K562 (cell line): ENCODE measurements around the gene MRPS24. TPM values are rescaled to one million over a fixed set of nuclear protein-coding genes. Genes with fewer than 3 reads are reported as not detected.

Experiments used
- ARID2 ChIP-seq: fragments of 450-650 bp; IDR thresholded peaks from 2 replicates; pipeline ENCODE4 v1.6.1; 2017; ENCODE audit warnings: antibody characterized with exemption, mild to moderate bottlenecking
- BCL6 ChIP-seq: fragments of 250-450 bp; sonication (Bioruptor Pico); IDR thresholded peaks from 2 replicates; pipeline ENCODE4 v1.4.0; 2020
- FOXK2 ChIP-seq, 2 experiments: fragments of 450-650 bp; IDR thresholded peaks in 1 of 2; conservative IDR thresholded peaks in 1 of 2; 2 replicates each; pipeline ENCODE4 v1.6.1; 2016; ENCODE audit warnings: low read depth in 2 of 2, mild to moderate bottlenecking in 1 of 2
- JUN ChIP-seq, 2 experiments: sonication (generic) in 1 of 2; formaldehyde crosslinking in 1 of 2; IDR thresholded peaks; 2 replicates each; pipeline versions ENCODE4 v1.6.1 to v1.8.0; 2012 to 2022; ENCODE audit warnings: borderline replicate concordance in 2 of 2, mild to moderate bottlenecking in 2 of 2, improper control_type of control experiment in 1 of 2, low read depth in 1 of 2, low read length in 1 of 2, missing genetic modification reagents in 1 of 2
- PHTF2 ChIP-seq: fragments of 250-450 bp; sonication (Bioruptor Pico); IDR thresholded peaks from 2 replicates; pipeline ENCODE4 v1.5.0; 2021; ENCODE audit warnings: mild to moderate bottlenecking
- SUPT5H ChIP-seq: fragments of 450-650 bp; IDR thresholded peaks from 2 replicates; pipeline ENCODE4 v1.6.1; 2016
- ZFPM2 ChIP-seq: fragments of 250-450 bp; sonication (Bioruptor Pico); IDR thresholded peaks from 2 replicates; pipeline ENCODE4 v1.5.1; 2022; ENCODE audit warnings: mild to moderate bottlenecking
- ZNF253 ChIP-seq: fragments of 250-450 bp; sonication (Bioruptor Pico); conservative IDR thresholded peaks from 2 replicates; pipeline ENCODE4 v1.6.1; 2021; ENCODE audit warnings: mild to moderate bottlenecking
- ZNF707 ChIP-seq: fragments of 250-450 bp; sonication (Bioruptor Pico); conservative IDR thresholded peaks from 2 replicates; pipeline ENCODE4 v1.8.0; 2022; ENCODE audit warnings: inconsistent platforms, mild to moderate bottlenecking, moderate library complexity
- polyA plus RNA-seq, 8 experiments: library from polyadenylated mRNA; depleted of rRNA in 4 of 8; stranded (reverse) in 5 of 8; unstranded in 3 of 8; fragments of >200 nt; fragmentation: Nextera tagmentation in 2 of 8; fragmentation: Illumina TruSeq in 1 of 8; extraction: Ambion mirVana in 2 of 8; extraction: Trizol in 1 of 8; gene quantifications; 2 replicates each; pipeline versions ENCODE4 v1.2.1 to v1.2.3, GENCODE V29; 2011 to 2014; ENCODE audit warnings: inconsistent platforms in 1 of 8, missing spikeins in 1 of 8
- total RNA-seq, 7 experiments: library from RNA; depleted of rRNA in 6 of 7; stranded (reverse); fragments of >200 nt in 6 of 7; fragmentation: Illumina TruSeq in 2 of 7; extraction: Trizol in 2 of 7; gene quantifications; 2 replicates each; pipeline versions ENCODE4 v1.2.1 to v1.2.3, GENCODE V29; 2011 to 2021; ENCODE audit warnings: low replicate concordance in 1 of 7
- TF ChIP-seq, protein P1 (sequence below): fragments of 450-650 bp; formaldehyde crosslinking; IDR thresholded peaks from 2 replicates; pipeline ENCODE4 v1.4.0; 2020; ENCODE audit warnings: mild to moderate bottlenecking, moderate library complexity
- TF ChIP-seq, protein P2 (sequence below): fragments of 450-650 bp; conservative IDR thresholded peaks from 2 replicates; pipeline ENCODE4 v1.6.1; 2016; ENCODE audit warnings: missing genetic modification characterization, low read depth, mild to moderate bottlenecking, control low read depth, missing compliant biosample characterization
- TF ChIP-seq, protein P3 (sequence below): IDR thresholded peaks from 3 replicates; pipeline ENCODE4 v1.6.1; 2011; ENCODE audit warnings: borderline replicate concordance, mild to moderate bottlenecking, moderate library complexity; ENCODE audit not compliant: insufficient read length; ENCODE audit errors: extremely low read depth
- TF ChIP-seq, protein P4 (sequence below): fragments of 450-650 bp; IDR thresholded peaks from 2 replicates; pipeline ENCODE4 v1.6.1; 2016; ENCODE audit warnings: mild to moderate bottlenecking
- TF ChIP-seq, protein P5 (sequence below): fragments of 450-650 bp; IDR thresholded peaks from 2 replicates; pipeline ENCODE4 v1.6.1; 2017; ENCODE audit warnings: antibody characterized with exemption
- TF ChIP-seq, protein P6 (sequence below), 2 experiments: fragments of 450-650 bp in 1 of 2; sonication (generic) in 1 of 2; formaldehyde crosslinking in 1 of 2; IDR thresholded peaks in 1 of 2; conservative IDR thresholded peaks in 1 of 2; 2 replicates each; pipeline versions ENCODE4 v1.6.1 to v1.8.1; 2016 to 2023; ENCODE audit warnings: mild to moderate bottlenecking in 2 of 2, moderate library complexity in 2 of 2, inconsistent platforms in 1 of 2, missing genetic modification reagents in 1 of 2

Gene MRPS24
- total and polyA plus RNA-seq, 9 of the 15 experiments (the other 6 are each of a cell fraction or from before 2014, with no cell fraction given): 51.4 to 214 (median 169) TPM

DNA sequence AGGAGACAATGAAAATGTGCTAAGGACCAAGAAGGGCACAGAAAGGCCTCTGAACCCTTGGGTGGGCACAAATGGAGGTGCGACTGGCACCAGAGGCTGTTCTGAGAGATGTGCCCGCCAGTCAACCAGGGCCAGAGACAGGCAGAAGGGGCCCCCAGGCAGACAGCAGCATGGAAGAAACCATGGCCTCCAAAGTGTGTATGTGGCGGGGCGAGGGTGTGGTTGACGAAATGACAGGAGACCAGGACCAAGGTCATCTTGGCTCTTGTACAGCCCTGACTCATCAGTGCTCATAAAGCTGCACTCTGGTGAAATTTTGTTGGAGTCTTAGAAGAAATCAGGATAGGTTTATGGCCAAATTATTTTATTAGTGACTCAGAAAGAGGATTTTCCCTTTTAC lies 4.0 kb upstream of the MRPS24 start (continued):
- TF ChIP-seq, protein P1, sequence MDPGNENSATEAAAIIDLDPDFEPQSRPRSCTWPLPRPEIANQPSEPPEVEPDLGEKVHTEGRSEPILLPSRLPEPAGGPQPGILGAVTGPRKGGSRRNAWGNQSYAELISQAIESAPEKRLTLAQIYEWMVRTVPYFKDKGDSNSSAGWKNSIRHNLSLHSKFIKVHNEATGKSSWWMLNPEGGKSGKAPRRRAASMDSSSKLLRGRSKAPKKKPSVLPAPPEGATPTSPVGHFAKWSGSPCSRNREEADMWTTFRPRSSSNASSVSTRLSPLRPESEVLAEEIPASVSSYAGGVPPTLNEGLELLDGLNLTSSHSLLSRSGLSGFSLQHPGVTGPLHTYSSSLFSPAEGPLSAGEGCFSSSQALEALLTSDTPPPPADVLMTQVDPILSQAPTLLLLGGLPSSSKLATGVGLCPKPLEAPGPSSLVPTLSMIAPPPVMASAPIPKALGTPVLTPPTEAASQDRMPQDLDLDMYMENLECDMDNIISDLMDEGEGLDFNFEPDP: no peak
- TF ChIP-seq JUN (IDR thresholded peaks at IDR 0.05; ENCODE audit: borderline replicate concordance, low read depth, low read length) (0 out of 2 replicates have a peak, but pooled peaks have one; percentile 43), JUN (CRISPR knock-in tag; IDR thresholded peaks at IDR 0.05; ENCODE audit: borderline replicate concordance) (no peak), ARID2 (no peak), SUPT5H (no peak), ZNF253 (CRISPR knock-in tag) (no peak), ZFPM2 (CRISPR knock-in tag) (no peak), BCL6 (CRISPR knock-in tag) (no peak), FOXK2 (conservative IDR thresholded peaks at IDR 0.05 in 1 of 2, IDR thresholded peaks at IDR 0.05 in 1 of 2; ENCODE audit: low read depth in 2 of 2) (no peak), PHTF2 (no peak), ZNF707 (CRISPR knock-in tag) (no peak)
- TF ChIP-seq, protein P2, sequence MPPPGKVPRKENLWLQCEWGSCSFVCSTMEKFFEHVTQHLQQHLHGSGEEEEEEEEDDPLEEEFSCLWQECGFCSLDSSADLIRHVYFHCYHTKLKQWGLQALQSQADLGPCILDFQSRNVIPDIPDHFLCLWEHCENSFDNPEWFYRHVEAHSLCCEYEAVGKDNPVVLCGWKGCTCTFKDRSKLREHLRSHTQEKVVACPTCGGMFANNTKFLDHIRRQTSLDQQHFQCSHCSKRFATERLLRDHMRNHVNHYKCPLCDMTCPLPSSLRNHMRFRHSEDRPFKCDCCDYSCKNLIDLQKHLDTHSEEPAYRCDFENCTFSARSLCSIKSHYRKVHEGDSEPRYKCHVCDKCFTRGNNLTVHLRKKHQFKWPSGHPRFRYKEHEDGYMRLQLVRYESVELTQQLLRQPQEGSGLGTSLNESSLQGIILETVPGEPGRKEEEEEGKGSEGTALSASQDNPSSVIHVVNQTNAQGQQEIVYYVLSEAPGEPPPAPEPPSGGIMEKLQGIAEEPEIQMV (tag): no peak
- TF ChIP-seq, protein P3, sequence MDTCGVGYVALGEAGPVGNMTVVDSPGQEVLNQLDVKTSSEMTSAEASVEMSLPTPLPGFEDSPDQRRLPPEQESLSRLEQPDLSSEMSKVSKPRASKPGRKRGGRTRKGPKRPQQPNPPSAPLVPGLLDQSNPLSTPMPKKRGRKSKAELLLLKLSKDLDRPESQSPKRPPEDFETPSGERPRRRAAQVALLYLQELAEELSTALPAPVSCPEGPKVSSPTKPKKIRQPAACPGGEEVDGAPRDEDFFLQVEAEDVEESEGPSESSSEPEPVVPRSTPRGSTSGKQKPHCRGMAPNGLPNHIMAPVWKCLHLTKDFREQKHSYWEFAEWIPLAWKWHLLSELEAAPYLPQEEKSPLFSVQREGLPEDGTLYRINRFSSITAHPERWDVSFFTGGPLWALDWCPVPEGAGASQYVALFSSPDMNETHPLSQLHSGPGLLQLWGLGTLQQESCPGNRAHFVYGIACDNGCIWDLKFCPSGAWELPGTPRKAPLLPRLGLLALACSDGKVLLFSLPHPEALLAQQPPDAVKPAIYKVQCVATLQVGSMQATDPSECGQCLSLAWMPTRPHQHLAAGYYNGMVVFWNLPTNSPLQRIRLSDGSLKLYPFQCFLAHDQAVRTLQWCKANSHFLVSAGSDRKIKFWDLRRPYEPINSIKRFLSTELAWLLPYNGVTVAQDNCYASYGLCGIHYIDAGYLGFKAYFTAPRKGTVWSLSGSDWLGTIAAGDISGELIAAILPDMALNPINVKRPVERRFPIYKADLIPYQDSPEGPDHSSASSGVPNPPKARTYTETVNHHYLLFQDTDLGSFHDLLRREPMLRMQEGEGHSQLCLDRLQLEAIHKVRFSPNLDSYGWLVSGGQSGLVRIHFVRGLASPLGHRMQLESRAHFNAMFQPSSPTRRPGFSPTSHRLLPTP: no peak
- TF ChIP-seq, protein P4, sequence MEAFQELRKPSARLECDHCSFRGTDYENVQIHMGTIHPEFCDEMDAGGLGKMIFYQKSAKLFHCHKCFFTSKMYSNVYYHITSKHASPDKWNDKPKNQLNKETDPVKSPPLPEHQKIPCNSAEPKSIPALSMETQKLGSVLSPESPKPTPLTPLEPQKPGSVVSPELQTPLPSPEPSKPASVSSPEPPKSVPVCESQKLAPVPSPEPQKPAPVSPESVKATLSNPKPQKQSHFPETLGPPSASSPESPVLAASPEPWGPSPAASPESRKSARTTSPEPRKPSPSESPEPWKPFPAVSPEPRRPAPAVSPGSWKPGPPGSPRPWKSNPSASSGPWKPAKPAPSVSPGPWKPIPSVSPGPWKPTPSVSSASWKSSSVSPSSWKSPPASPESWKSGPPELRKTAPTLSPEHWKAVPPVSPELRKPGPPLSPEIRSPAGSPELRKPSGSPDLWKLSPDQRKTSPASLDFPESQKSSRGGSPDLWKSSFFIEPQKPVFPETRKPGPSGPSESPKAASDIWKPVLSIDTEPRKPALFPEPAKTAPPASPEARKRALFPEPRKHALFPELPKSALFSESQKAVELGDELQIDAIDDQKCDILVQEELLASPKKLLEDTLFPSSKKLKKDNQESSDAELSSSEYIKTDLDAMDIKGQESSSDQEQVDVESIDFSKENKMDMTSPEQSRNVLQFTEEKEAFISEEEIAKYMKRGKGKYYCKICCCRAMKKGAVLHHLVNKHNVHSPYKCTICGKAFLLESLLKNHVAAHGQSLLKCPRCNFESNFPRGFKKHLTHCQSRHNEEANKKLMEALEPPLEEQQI: no peak
- TF ChIP-seq, protein P5, sequence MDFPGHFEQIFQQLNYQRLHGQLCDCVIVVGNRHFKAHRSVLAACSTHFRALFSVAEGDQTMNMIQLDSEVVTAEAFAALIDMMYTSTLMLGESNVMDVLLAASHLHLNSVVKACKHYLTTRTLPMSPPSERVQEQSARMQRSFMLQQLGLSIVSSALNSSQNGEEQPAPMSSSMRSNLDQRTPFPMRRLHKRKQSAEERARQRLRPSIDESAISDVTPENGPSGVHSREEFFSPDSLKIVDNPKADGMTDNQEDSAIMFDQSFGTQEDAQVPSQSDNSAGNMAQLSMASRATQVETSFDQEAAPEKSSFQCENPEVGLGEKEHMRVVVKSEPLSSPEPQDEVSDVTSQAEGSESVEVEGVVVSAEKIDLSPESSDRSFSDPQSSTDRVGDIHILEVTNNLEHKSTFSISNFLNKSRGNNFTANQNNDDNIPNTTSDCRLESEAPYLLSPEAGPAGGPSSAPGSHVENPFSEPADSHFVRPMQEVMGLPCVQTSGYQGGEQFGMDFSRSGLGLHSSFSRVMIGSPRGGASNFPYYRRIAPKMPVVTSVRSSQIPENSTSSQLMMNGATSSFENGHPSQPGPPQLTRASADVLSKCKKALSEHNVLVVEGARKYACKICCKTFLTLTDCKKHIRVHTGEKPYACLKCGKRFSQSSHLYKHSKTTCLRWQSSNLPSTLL: no peak
- TF ChIP-seq, protein P6, sequence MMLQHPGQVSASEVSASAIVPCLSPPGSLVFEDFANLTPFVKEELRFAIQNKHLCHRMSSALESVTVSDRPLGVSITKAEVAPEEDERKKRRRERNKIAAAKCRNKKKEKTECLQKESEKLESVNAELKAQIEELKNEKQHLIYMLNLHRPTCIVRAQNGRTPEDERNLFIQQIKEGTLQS (IDR thresholded peaks at IDR 0.05): peak; percentile 76
- TF ChIP-seq, protein P6 (CRISPR knock-in tag; conservative IDR thresholded peaks at IDR 0.05): no peak
